Measurements from ENCODE around the gene PRKCB. TPM values are rescaled to one million over a fixed set of nuclear protein-coding genes. Genes with fewer than 3 reads are reported as not detected.

Gene PRKCB
- total and polyA plus RNA-seq, 2 experiments from 2014 or later: 3.7 to 16.4 TPM

GRCh38 chr16:23950291-23950894 lies 114.6 kb downstream of the PRKCB start (continued):
- no peak for TF ChIP-seq REST (IDR thresholded peaks at IDR 0.05; ENCODE audit: unreplicated experiment)
- TF ChIP-seq ETS1 (IDR thresholded peaks at IDR 0.05): no peak
- TF ChIP-seq CTCF (conservative IDR thresholded peaks at IDR 0.05; ENCODE audit: low read depth in 2 of 2): no peak
- no peak for TF ChIP-seq CREB1 (CRISPR knock-in tag; IDR thresholded peaks at IDR 0.05; ENCODE audit: low read depth)
- TF ChIP-seq EZH2phosphoT487 (IDR thresholded peaks at IDR 0.05; ENCODE audit: unreplicated experiment): no peak
- TF ChIP-seq ZNF114 (CRISPR knock-in tag; IDR thresholded peaks at IDR 0.05): no peak

GRCh38 chr16:23950898-23951297 lies 115.1 kb downstream of the PRKCB start:
- H3K4me2 ChIP-seq: no peak overlapping the region
- ATAC-seq (no peak), DNase-seq (ENCODE audit: low spot score) (no peak)
- H4K20me1 ChIP-seq (replicated peaks; ENCODE audit: insufficient read depth): no peaks in the 10 kb centered on the region; the same call in 1 of the 2 replicates
- no peak overlapping the region for H2AFZ ChIP-seq
- H3K4me3 ChIP-seq: no peak overlapping the region
- H3F3A ChIP-seq (replicated peaks; ENCODE audit: low read depth): no peaks in the 10 kb centered on the region
- no peak for TF ChIP-seq JUNB (IDR thresholded peaks at IDR 0.05; ENCODE audit: unreplicated experiment)
- TF ChIP-seq NANOG (IDR thresholded peaks at IDR 0.05; ENCODE audit: borderline replicate concordance): no peak
- TF ChIP-seq ZNF114 (CRISPR knock-in tag; IDR thresholded peaks at IDR 0.05): no peak
- no peak overlapping the region for H3K27ac ChIP-seq (ENCODE audit: low read depth)
- no peaks in the 10 kb centered on the region for H3K36me3 ChIP-seq (ENCODE audit: insufficient read depth)
- Mint-ChIP-seq H3K4me1 (peaks cover 31% of the 10 kb centered on the region), H3K27me3 (ENCODE audit: insufficient read depth, low read depth, poor library complexity) (peaks cover 6% of the 10 kb centered on the region), H3K4me3 (no peak overlapping the region), H3K27ac (no peak overlapping the region), H3K9me3 (no peaks in the 10 kb centered on the region), H3K36me3 (ENCODE audit: low read depth) (no peaks in the 10 kb centered on the region)
- H3K4me1 ChIP-seq (ENCODE audit: insufficient read depth): peaks cover 19% of the 10 kb centered on the region
- H3K9me2 ChIP-seq (ENCODE audit: insufficient read depth): no peaks in the 10 kb centered on the region
- H3K79me2 ChIP-seq (replicated peaks; ENCODE audit: insufficient read depth): no peaks in the 10 kb centered on the region
- H3K27me3 ChIP-seq (ENCODE audit: insufficient read depth): no peaks in the 10 kb centered on the region
